ENCODE data around the gene MCF2.

- TF ChIP-seq PBX3 (IDR thresholded peaks at IDR 0.05; ENCODE audit: insufficient replicate concordance, low read depth, low read length) (no peak), ZNF384 (IDR thresholded peaks at IDR 0.05; ENCODE audit: borderline replicate concordance, low read depth, low read length) (no peak), TAF1 (IDR thresholded peaks at IDR 0.05; ENCODE audit: borderline replicate concordance, low read depth, low read length) (no peak), JUND (IDR thresholded peaks at IDR 0.05; ENCODE audit: low read depth, low read length) (no peak), PKNOX1 (IDR thresholded peaks at IDR 0.05) (no peak), CTCF (IDR thresholded peaks at IDR 0.05 in 2 of 3, conservative IDR thresholded peaks at IDR 0.05 in 1 of 3; ENCODE audit: control insufficient read depth in 2 of 3, extremely low read depth in 1 of 3, insufficient read depth in 1 of 3, low read depth in 3 of 3, low read length in 3 of 3) (no peak), ATF2 (IDR thresholded peaks at IDR 0.05; ENCODE audit: low read length) (no peak), POLR2A (IDR thresholded peaks at IDR 0.05; ENCODE audit: low read depth, low read length) (no peak), ZSCAN29 (IDR thresholded peaks at IDR 0.05) (no peak), MYB (IDR thresholded peaks at IDR 0.05; ENCODE audit: borderline replicate concordance, low read depth, low read length) (no peak), RBBP5 (conservative IDR thresholded peaks at IDR 0.05) (no peak), CEBPB (IDR thresholded peaks at IDR 0.05; ENCODE audit: borderline replicate concordance in 1 of 2, low read depth in 2 of 2, low read length in 2 of 2) (no peak), MLLT1 (IDR thresholded peaks at IDR 0.05) (no peak), EP300 (IDR thresholded peaks at IDR 0.05; ENCODE audit: borderline replicate concordance in 1 of 2, control insufficient read depth in 1 of 2, low read depth in 2 of 2, low read length in 2 of 2) (no peak)
Observed at GRCh38 chrX:139751053-139751452, 43.1 kb upstream of the MCF2 start.
